OCI-LY7 (cell line): ENCODE measurements around the gene NEK9. TPM values are rescaled to one million over a fixed set of nuclear protein-coding genes. Genes with fewer than 3 reads are reported as not detected.

ENCODE experiments used
- BruUV-seq: library from RNA; stranded (reverse); fragments of 400-500 nt; replicated peaks from 2 replicates; lab custom pipeline; 2021; lab: Mats Ljungman, UMichigan
- CTCF ChIA-PET: fragments of 300-600 bp; sonication (Branson Sonifier 250); formaldehyde crosslinking; loops from one replicate; lab custom pipeline; 2022; ENCODE audit warnings: antibody characterized with exemption; ENCODE audit not compliant: unreplicated experiment; lab: Charles Lee
- POLR2A ChIA-PET: fragments of 300-600 bp; sonication (Branson Sonifier 250); formaldehyde crosslinking; loops from one replicate; lab custom pipeline; 2022; ENCODE audit warnings: antibody characterized with exemption; lab: Charles Lee
- DNase-seq: peaks from one replicate; pipeline ENCODE4 v3.0.0-alpha.2; 2015; ENCODE audit warnings: low spot score
- H2AFZ ChIP-seq: fragments of 200-600 bp; sonication (generic), shearing (Covaris generic); 2 replicates; pipeline ENCODE4 v1.6.1; 2014; ENCODE audit warnings: mild to moderate bottlenecking, antibody characterized with exemption, low read length, moderate library complexity
- H3K27ac ChIP-seq: fragments of 200-600 bp; sonication (generic); 2 replicates; pipeline ENCODE4 v1.5.1; 2014; ENCODE audit warnings: mixed run types, low read depth, mild to moderate bottlenecking, moderate library complexity, low read length, inconsistent platforms; ENCODE audit not compliant: poor library complexity, severe bottlenecking
- H3K36me3 ChIP-seq: fragments of 200-600 bp; sonication (generic); 2 replicates; pipeline ENCODE4 v1.6.1; 2014; ENCODE audit warnings: mild to moderate bottlenecking, antibody characterized with exemption, low read length, moderate library complexity, mixed read lengths; ENCODE audit not compliant: insufficient read depth
- H3K4me1 ChIP-seq: fragments of 200-600 bp; sonication (generic); 2 replicates; pipeline ENCODE4 v1.5.1; 2014; ENCODE audit warnings: mild to moderate bottlenecking, low read length; ENCODE audit not compliant: insufficient read depth, poor library complexity, severe bottlenecking
- H3K4me2 ChIP-seq: fragments of 200-600 bp; sonication (generic); 2 replicates; pipeline ENCODE4 v1.6.1; 2014; ENCODE audit warnings: mild to moderate bottlenecking, low read length
- H3K4me3 ChIP-seq: fragments of 200-600 bp; sonication (generic); 2 replicates; pipeline ENCODE4 v1.5.1; 2014; ENCODE audit warnings: mild to moderate bottlenecking, low read depth, low read length; ENCODE audit not compliant: poor library complexity, severe bottlenecking
- H3K79me2 ChIP-seq: fragments of 200-600 bp; sonication (generic); 2 replicates; pipeline ENCODE4 v1.6.1; 2016; ENCODE audit warnings: low read depth, mild to moderate bottlenecking, low read length, moderate library complexity, mixed read lengths; ENCODE audit not compliant: insufficient read depth
- H3K9me2 ChIP-seq: fragments of 200-600 bp; sonication (generic); 2 replicates; pipeline ENCODE4 v1.6.1; 2016; ENCODE audit warnings: mild to moderate bottlenecking, low read length, mixed read lengths; ENCODE audit not compliant: insufficient read depth
- H3K9me3 ChIP-seq: fragments of 200-600 bp; sonication (generic); 2 replicates; pipeline ENCODE4 v1.6.1; 2014; ENCODE audit warnings: mild to moderate bottlenecking, mixed run types, low read length, mixed read lengths
- H4K20me1 ChIP-seq: fragments of 200-600 bp; sonication (generic); 2 replicates; pipeline ENCODE4 v1.6.1; 2014; ENCODE audit warnings: mild to moderate bottlenecking, antibody characterized with exemption, low read length, moderate library complexity, mixed read lengths; ENCODE audit not compliant: insufficient read depth
- CTCF ChIP-seq: fragments of 200-600 bp; sonication (generic); conservative IDR thresholded peaks from 2 replicates; pipeline ENCODE4 v1.5.1; 2014; ENCODE audit warnings: mild to moderate bottlenecking, antibody characterized with exemption, low read length, moderate library complexity, mixed read lengths
- EZH2phosphoT487 ChIP-seq: fragments of 200-600 bp; sonication (generic); IDR thresholded peaks from 2 replicates; pipeline ENCODE4 v1.6.1; 2018; ENCODE audit warnings: low read depth, borderline replicate concordance, mild to moderate bottlenecking, mixed run types, antibody characterized with exemption, low read length, moderate library complexity, mixed read lengths
- intact Hi-C: fragments of 100-400 bp; cut with micrococcal nuclease; formaldehyde crosslinking; loops from one replicate; pipeline ENCODE4 v1.10.0; 2022; ENCODE audit not compliant: unreplicated experiment
- total RNA-seq, 2 experiments: library from RNA; depleted of rRNA in 1 of 2; stranded (reverse); fragments of >200 nt in 1 of 2; shearing (Covaris generic) in 1 of 2; gene quantifications; 2 replicates each; pipeline ENCODE4 v1.2.3, GENCODE V29; 2014 to 2022

Gene NEK9
- total RNA-seq, 2 experiments from 2014 or later = 58.3 to 86.4 TPM

- POLR2A ChIA-PET = interaction anchor here (1.0 kb wide), 1 partner anchor 13 kb away, joined by 4 read pairs; no protein-coding TSS in a partner anchor
These were observed 20.7 kb upstream of the NEK9 start for GRCh38 chr14:75147423-75148071.

GRCh38 chr14:75144944-75145343 is 18.1 kb upstream of the NEK9 start:
- Histone ChIP-seq H4K20me1 (peaks cover 13% of the 10 kb centered on the region), H3K79me2 (peaks cover 21% of the 10 kb centered on the region; the same call in 1 of the 2 replicates), H3K4me1 (peaks cover 12% of the 10 kb centered on the region), H3K4me3 (no peak overlapping the region), H3K4me2 (no peak overlapping the region), H2AFZ (no peak overlapping the region), H3K36me3 (peaks cover 70% of the 10 kb centered on the region), H3K9me2 (no peaks in the 10 kb centered on the region), H3K9me3 (no peaks in the 10 kb centered on the region), H3K27ac (no peak overlapping the region)
- CTCF ChIA-PET = no interaction called here
- no TSS peak for BruUV-seq
- TF ChIP-seq EZH2phosphoT487 (no peak), CTCF (no peak)
- intact Hi-C loops = no loop called here
- DNase-seq = no peak
- POLR2A ChIA-PET = no interaction called here

More at GRCh38 chr14:75147423-75148071, 20.7 kb upstream of the NEK9 start:
- no peaks in the 10 kb centered on the region for H4K20me1 ChIP-seq
- peaks cover 6% of the 10 kb centered on the region; the same call in 1 of the 2 replicates for H3K79me2 ChIP-seq
- H3K27ac ChIP-seq = no peak overlapping the region
- CTCF ChIA-PET = no interaction called here
- intact Hi-C loops = no loop called here
- TF ChIP-seq EZH2phosphoT487 (no peak), CTCF (0 out of 2 replicates have a peak, but pooled peaks have one; percentile 25)
- H3K4me3 ChIP-seq = no peak overlapping the region
- H3K4me2 ChIP-seq = no peak overlapping the region
- no TSS peak for BruUV-seq
- H3K9me3 ChIP-seq = no peaks in the 10 kb centered on the region
- no peak for DNase-seq
- H2AFZ ChIP-seq = no peak overlapping the region
- no peaks in the 10 kb centered on the region for H3K9me2 ChIP-seq
- H3K4me1 ChIP-seq = no peaks in the 10 kb centered on the region
- peaks cover 79% of the 10 kb centered on the region for H3K36me3 ChIP-seq
